ENCODE results near the gene ARL15.

Gene ARL15

DNA sequence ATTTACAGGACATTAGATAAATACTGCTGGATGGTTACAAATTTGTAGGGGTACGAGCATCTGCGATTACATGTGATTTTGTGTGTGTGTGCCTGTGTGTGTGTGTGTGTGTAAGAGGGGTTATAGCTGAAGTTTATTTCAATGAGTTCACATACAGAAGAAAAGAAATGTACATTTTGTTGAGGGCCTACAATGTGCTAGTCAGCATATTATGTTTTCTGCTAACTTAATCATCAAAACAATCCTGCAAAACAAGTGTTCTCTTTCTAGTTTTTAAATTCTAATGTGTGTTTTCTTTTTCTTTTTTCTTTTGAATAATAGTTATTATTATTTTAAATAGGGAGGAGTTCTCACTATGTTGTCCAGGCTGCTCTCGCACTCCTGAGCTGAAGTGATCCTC lies 305.7 kb downstream of the ARL15 start:
- H2AFZ ChIP-seq (ENCODE audit: low read depth, low read length), result no peak overlapping the region
- no peak overlapping the region for H3K4me2 ChIP-seq (ENCODE audit: insufficient read depth, low read length)
- H3K36me3 ChIP-seq (ENCODE audit: insufficient read depth, low read length), result no peaks in the 10 kb centered on the region
- TF ChIP-seq, protein P1, sequence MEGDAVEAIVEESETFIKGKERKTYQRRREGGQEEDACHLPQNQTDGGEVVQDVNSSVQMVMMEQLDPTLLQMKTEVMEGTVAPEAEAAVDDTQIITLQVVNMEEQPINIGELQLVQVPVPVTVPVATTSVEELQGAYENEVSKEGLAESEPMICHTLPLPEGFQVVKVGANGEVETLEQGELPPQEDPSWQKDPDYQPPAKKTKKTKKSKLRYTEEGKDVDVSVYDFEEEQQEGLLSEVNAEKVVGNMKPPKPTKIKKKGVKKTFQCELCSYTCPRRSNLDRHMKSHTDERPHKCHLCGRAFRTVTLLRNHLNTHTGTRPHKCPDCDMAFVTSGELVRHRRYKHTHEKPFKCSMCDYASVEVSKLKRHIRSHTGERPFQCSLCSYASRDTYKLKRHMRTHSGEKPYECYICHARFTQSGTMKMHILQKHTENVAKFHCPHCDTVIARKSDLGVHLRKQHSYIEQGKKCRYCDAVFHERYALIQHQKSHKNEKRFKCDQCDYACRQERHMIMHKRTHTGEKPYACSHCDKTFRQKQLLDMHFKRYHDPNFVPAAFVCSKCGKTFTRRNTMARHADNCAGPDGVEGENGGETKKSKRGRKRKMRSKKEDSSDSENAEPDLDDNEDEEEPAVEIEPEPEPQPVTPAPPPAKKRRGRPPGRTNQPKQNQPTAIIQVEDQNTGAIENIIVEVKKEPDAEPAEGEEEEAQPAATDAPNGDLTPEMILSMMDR (IDR thresholded peaks at IDR 0.05; ENCODE audit: borderline replicate concordance, extremely low read depth, low read length, poor library complexity, severe bottlenecking), result no peak
- no peak for TF ChIP-seq EZH2 (IDR thresholded peaks at IDR 0.05; ENCODE audit: borderline replicate concordance, low read depth, low read length, severe bottlenecking)
- DNase-seq (no peak), ATAC-seq (ENCODE audit: insufficient read depth, low read depth) (no peak)
- H3K79me2 ChIP-seq (ENCODE audit: insufficient read depth, low read length), result no peaks in the 10 kb centered on the region
- no peak overlapping the region for H3K9ac ChIP-seq (ENCODE audit: low read depth, low read length)
- no peaks in the 10 kb centered on the region for H3K9me3 ChIP-seq (ENCODE audit: insufficient read depth, low read length, severe bottlenecking)
- H3K4me3 ChIP-seq (ENCODE audit: low read depth in 1 of 2, low read length in 2 of 2), result no peak overlapping the region
- H3K27ac ChIP-seq (ENCODE audit: low read length), result no peak overlapping the region
- no peaks in the 10 kb centered on the region for H4K20me1 ChIP-seq (ENCODE audit: insufficient read depth, low read length)
- no peaks in the 10 kb centered on the region for H3K4me1 ChIP-seq (ENCODE audit: insufficient read depth, low read length)
- no peaks in the 10 kb centered on the region for H3K27me3 ChIP-seq (ENCODE audit: insufficient read depth, low read length, poor library complexity)

DNA sequence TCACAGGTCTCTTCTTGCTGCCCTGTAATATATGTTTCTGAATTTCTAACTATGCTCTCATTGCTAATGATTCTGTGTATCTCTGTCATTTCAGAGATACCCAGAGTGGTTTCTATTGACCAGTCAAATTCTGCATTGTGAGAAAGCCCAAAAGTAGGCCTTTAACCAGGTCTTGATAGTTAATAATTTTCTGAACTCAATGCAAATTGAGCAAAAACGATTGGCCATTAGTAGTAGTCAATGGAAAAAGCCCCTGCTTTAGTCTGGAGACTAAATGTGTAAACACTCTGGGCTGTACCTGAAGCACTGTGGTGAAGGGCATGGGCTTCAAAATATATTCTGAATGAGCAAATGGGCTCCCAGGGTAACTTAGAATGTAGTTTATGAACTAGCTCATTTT lies 307.6 kb downstream of the ARL15 start:
- Histone ChIP-seq H3K4me3 (ENCODE audit: low read depth in 1 of 2, low read length in 2 of 2) (no peak overlapping the region), H3K9me3 (ENCODE audit: insufficient read depth, low read length, severe bottlenecking) (no peaks in the 10 kb centered on the region), H3K4me1 (ENCODE audit: insufficient read depth, low read length) (no peaks in the 10 kb centered on the region), H3K27ac (ENCODE audit: low read length) (no peak overlapping the region), H3K27me3 (ENCODE audit: insufficient read depth, low read length, poor library complexity) (no peaks in the 10 kb centered on the region), H2AFZ (ENCODE audit: low read depth, low read length) (no peak overlapping the region), H3K4me2 (ENCODE audit: insufficient read depth, low read length) (no peak overlapping the region), H4K20me1 (ENCODE audit: insufficient read depth, low read length) (no peaks in the 10 kb centered on the region), H3K36me3 (ENCODE audit: insufficient read depth, low read length) (no peaks in the 10 kb centered on the region), H3K9ac (ENCODE audit: low read depth, low read length) (no peak overlapping the region), H3K79me2 (ENCODE audit: insufficient read depth, low read length) (no peaks in the 10 kb centered on the region)
- ATAC-seq (ENCODE audit: insufficient read depth, low read depth) (no peak), DNase-seq (no peak)
- no peak for TF ChIP-seq EZH2 (IDR thresholded peaks at IDR 0.05; ENCODE audit: borderline replicate concordance, low read depth, low read length, severe bottlenecking)

DNA sequence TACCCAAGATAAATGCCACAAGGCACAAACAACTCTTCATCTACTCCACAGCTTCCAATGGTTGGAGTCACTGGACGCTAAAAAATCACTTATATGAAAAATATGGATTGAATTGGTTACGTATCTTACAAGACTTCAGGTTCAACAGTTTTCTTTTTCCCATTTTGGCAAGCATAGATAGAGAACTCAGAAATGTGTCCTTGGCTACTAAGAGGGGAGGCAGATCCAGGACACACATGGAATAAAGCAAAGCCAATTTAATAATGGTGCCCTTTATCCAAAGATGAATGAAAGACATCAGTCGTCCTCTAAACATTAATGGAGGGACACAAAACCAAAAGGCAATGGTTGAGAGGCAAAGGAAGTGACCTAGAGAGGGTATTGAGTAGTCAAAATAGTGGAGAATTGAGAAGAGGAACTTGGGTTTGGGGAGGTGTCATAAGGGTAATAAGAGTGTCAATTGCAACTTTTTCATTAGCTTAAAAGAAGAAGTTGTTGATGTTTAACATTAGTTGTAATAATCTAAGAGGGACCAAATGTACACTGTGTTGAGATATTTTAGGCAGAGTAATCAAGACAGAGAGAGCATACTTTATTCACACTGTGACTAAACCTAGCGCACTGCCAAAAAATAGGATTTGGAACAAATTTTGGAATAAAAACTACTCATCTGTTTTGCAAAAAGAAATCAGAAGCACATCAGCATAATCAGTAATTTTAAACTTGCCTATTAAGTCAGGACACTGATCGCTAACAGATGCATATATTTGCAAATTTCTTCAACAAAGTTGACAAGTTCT lies 308.2 kb downstream of the ARL15 start:
- TF ChIP-seq, protein P1 (IDR thresholded peaks at IDR 0.05; ENCODE audit: borderline replicate concordance, extremely low read depth, low read length, poor library complexity, severe bottlenecking), result no peak
- H3K79me2 ChIP-seq (ENCODE audit: insufficient read depth, low read length), result no peaks in the 10 kb centered on the region
- H3K36me3 ChIP-seq (ENCODE audit: insufficient read depth, low read length), result no peaks in the 10 kb centered on the region
- H3K9me3 ChIP-seq (ENCODE audit: insufficient read depth, low read length, severe bottlenecking), result no peaks in the 10 kb centered on the region
- no peak overlapping the region for H3K4me2 ChIP-seq (ENCODE audit: insufficient read depth, low read length)
- H3K9ac ChIP-seq (ENCODE audit: low read depth, low read length), result no peak overlapping the region
- ATAC-seq (ENCODE audit: insufficient read depth, low read depth) (no peak), DNase-seq (no peak)
- H2AFZ ChIP-seq (ENCODE audit: low read depth, low read length), result no peak overlapping the region
- H4K20me1 ChIP-seq (ENCODE audit: insufficient read depth, low read length), result no peaks in the 10 kb centered on the region
- no peaks in the 10 kb centered on the region for H3K27me3 ChIP-seq (ENCODE audit: insufficient read depth, low read length, poor library complexity)
- no peak overlapping the region for H3K4me3 ChIP-seq (ENCODE audit: low read depth in 1 of 2, low read length in 2 of 2)
- no peak overlapping the region for H3K27ac ChIP-seq (ENCODE audit: low read length)
- H3K4me1 ChIP-seq (ENCODE audit: insufficient read depth, low read length), result no peaks in the 10 kb centered on the region

DNA sequence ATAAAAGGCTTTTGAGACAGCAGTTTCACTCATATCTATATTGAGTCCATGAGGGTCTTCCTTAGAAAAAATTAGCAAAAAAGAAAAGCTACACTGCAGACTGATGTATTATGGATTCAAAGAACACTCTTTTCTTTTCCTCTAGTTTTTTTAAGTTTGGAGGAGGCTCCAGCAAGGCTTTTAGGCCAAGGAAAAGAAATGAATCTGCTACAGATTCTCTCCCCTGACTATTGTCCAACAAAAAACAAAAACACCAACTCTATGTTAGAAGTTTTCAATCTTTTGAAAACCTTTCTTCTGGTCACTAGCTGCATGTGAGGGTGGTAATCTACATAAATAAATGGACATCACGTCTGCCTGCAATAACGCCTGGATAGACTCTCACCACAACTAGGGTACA lies 310.4 kb downstream of the ARL15 start:
- ATAC-seq (ENCODE audit: insufficient read depth, low read depth) (no peak), DNase-seq (no peak)
- Histone ChIP-seq H3K9me3 (ENCODE audit: insufficient read depth, low read length, severe bottlenecking) (no peaks in the 10 kb centered on the region), H3K36me3 (ENCODE audit: insufficient read depth, low read length) (no peaks in the 10 kb centered on the region), H3K9ac (ENCODE audit: low read depth, low read length) (no peak overlapping the region), H3K79me2 (ENCODE audit: insufficient read depth, low read length) (no peaks in the 10 kb centered on the region), H3K4me3 (ENCODE audit: low read depth in 1 of 2, low read length in 2 of 2) (no peak overlapping the region), H4K20me1 (ENCODE audit: insufficient read depth, low read length) (no peaks in the 10 kb centered on the region), H3K4me1 (ENCODE audit: insufficient read depth, low read length) (no peaks in the 10 kb centered on the region), H3K27me3 (ENCODE audit: insufficient read depth, low read length, poor library complexity) (no peaks in the 10 kb centered on the region), H2AFZ (ENCODE audit: low read depth, low read length) (no peak overlapping the region), H3K27ac (ENCODE audit: low read length) (no peak overlapping the region), H3K4me2 (ENCODE audit: insufficient read depth, low read length) (no peak overlapping the region)
- TF ChIP-seq, protein P1 (IDR thresholded peaks at IDR 0.05; ENCODE audit: borderline replicate concordance, extremely low read depth, low read length, poor library complexity, severe bottlenecking), result no peak
- no peak for TF ChIP-seq EZH2 (IDR thresholded peaks at IDR 0.05; ENCODE audit: borderline replicate concordance, low read depth, low read length, severe bottlenecking)
